H1 (cell line): Measurements from ENCODE around the gene OR7A10. TPM values are rescaled to one million over a fixed set of nuclear protein-coding genes. Genes with fewer than 3 reads are reported as not detected.
A peak's percentile ranks its signal among the peaks of the same experiment; 100 is the strongest.

ENCODE experiments used
- CHD1 ChIP-seq: IDR thresholded peaks from 2 replicates; pipeline ENCODE4 v1.6.1; 2012; ENCODE audit warnings: low read depth, low read length, improper control_type of control experiment
- CTCF ChIP-seq, 3 experiments: IDR thresholded peaks; 1 replicate in 2 of 3; 2 replicates in 1 of 3; pipeline versions ENCODE4 v1.5.1 to v1.6.1; 2011; ENCODE audit warnings: low read length in 3 of 3, mild to moderate bottlenecking in 3 of 3, inconsistent platforms in 2 of 3, low read depth in 1 of 3, moderate library complexity in 1 of 3; ENCODE audit not compliant: insufficient read depth in 1 of 3; ENCODE audit errors: control extremely low read depth in 1 of 3
- HDAC2 ChIP-seq, 2 experiments: fragments of 300-600 bp in 1 of 2; sonication (generic) in 1 of 2; IDR thresholded peaks; 2 replicates each; pipeline ENCODE4 v1.6.1; 2011 to 2012; ENCODE audit warnings: low read depth in 2 of 2, low read length in 2 of 2, mild to moderate bottlenecking in 2 of 2, moderate library complexity in 2 of 2, borderline replicate concordance in 1 of 2, inconsistent platforms in 1 of 2
- RAD21 ChIP-seq, 2 experiments: IDR thresholded peaks in 1 of 2; conservative IDR thresholded peaks in 1 of 2; 2 replicates each; pipeline ENCODE4 v1.6.1; 2011; ENCODE audit warnings: low read depth in 2 of 2, low read length in 2 of 2, improper control_type of control experiment in 1 of 2, inconsistent platforms in 1 of 2, mild to moderate bottlenecking in 1 of 2, moderate library complexity in 1 of 2
- polyA plus RNA-seq, 7 experiments: library from polyadenylated mRNA; depleted of rRNA in 3 of 7; stranded (reverse) in 5 of 7; unstranded in 2 of 7; fragments of >200 nt in 5 of 7; fragments of 200-250 nt in 2 of 7; gene quantifications; 1 replicate in 5 of 7; 2 replicates in 1 of 7; 4 replicates in 1 of 7; pipeline versions ENCODE4 v1.2.1 to v1.2.3, GENCODE V29; 2011 to 2013; ENCODE audit warnings: missing spikeins in 2 of 7, mixed read lengths in 2 of 7
- total RNA-seq: library from RNA; stranded (reverse); fragmentation: NEBNext Ultra II Directional; extraction: Animal tissue kit (Norgen Biotek cat#: 25700); gene quantifications from 2 replicates; pipeline ENCODE4 v1.2.1, GENCODE V29; 2021

OR7A10 gene
- total and polyA plus RNA-seq, 2 of the 8 experiments (the other 6 are each of a cell fraction or from before 2014, with no cell fraction given): not detected

- TF ChIP-seq CTCF (IDR thresholded peaks at IDR 0.05; ENCODE audit: control extremely low read depth in 1 of 3, insufficient read depth in 1 of 3, low read depth in 1 of 3, low read length in 3 of 3): peak in 1 of 3 experiments; percentile 19; a peak in 2 of 4 replicates
- no peak for TF ChIP-seq CHD1
- peak in 1 of 2 experiments; percentile 42; a peak in 3 of 4 replicates for TF ChIP-seq RAD21 (IDR thresholded peaks at IDR 0.05 in 1 of 2, conservative IDR thresholded peaks at IDR 0.05 in 1 of 2; ENCODE audit: low read depth in 2 of 2, low read length in 2 of 2)
- no peak for TF ChIP-seq HDAC2 (IDR thresholded peaks at IDR 0.05; ENCODE audit: borderline replicate concordance in 1 of 2, low read depth in 2 of 2, low read length in 2 of 2)
- TF ChIP-seq, all 59 proteins: peak for 2
These were observed 23.0 kb upstream of the OR7A10 start (continued) for GRCh38 chr19:14871619-14872230.
